Endothelial cell (in vitro differentiated cells): Measurements from ENCODE around the gene SH3TC1. TPM values are rescaled to one million over a fixed set of nuclear protein-coding genes. Genes with fewer than 3 reads are reported as not detected.
A peak's percentile ranks its signal among the peaks of the same experiment; 100 is the strongest.

Experiments used
- DNase-seq: peaks from one replicate; pipeline ENCODE4 v3.0.0; 2021; ENCODE audit warnings: low spot score
- H3K27ac Mint-ChIP-seq: one replicate; pipeline ENCODE4 v1.8.0; 2021; ENCODE audit warnings: mixed read lengths, inconsistent platforms; ENCODE audit not compliant: unreplicated experiment
- H3K27me3 Mint-ChIP-seq: one replicate; pipeline ENCODE4 v1.8.0; 2021; ENCODE audit warnings: mild to moderate bottlenecking, moderate library complexity, mixed read lengths, inconsistent platforms; ENCODE audit not compliant: unreplicated experiment
- H3K36me3 Mint-ChIP-seq: one replicate; pipeline ENCODE4 v1.8.0; 2021; ENCODE audit warnings: mild to moderate bottlenecking, low read depth, mixed read lengths, inconsistent platforms; ENCODE audit not compliant: unreplicated experiment
- H3K4me1 Mint-ChIP-seq: one replicate; pipeline ENCODE4 v1.8.0; 2021; ENCODE audit warnings: mild to moderate bottlenecking, mixed read lengths, inconsistent platforms; ENCODE audit not compliant: unreplicated experiment
- H3K4me3 Mint-ChIP-seq: one replicate; pipeline ENCODE4 v1.8.0; 2021; ENCODE audit warnings: mild to moderate bottlenecking, mixed read lengths, inconsistent platforms; ENCODE audit not compliant: unreplicated experiment
- H3K9me3 Mint-ChIP-seq: one replicate; pipeline ENCODE4 v1.8.0; 2021; ENCODE audit warnings: mixed read lengths, inconsistent platforms; ENCODE audit not compliant: unreplicated experiment
- CTCF ChIP-seq: fragments of 200-600 bp; sonication (generic); IDR thresholded peaks from one replicate; pipeline ENCODE4 v1.5.0; 2021; ENCODE audit warnings: antibody characterized with exemption; ENCODE audit not compliant: unreplicated experiment
- total RNA-seq: library from RNA; stranded (reverse); fragmentation: NEBNext Ultra II Directional; extraction: Animal tissue kit (Norgen Biotek cat#: 25700); gene quantifications from one replicate; pipeline ENCODE4 v1.2.1, GENCODE V29; 2021; ENCODE audit not compliant: unreplicated experiment

The SH3TC1 gene
- total RNA-seq, 1 donor from 2014 or later = 114 TPM

- Mint-ChIP-seq H3K4me3 (no peak overlapping the region), H3K27me3 (peaks cover 10% of the 10 kb centered on the region), H3K27ac (peak overlapping the region; percentile 83), H3K4me1 (peaks cover 69% of the 10 kb centered on the region), H3K9me3 (no peaks in the 10 kb centered on the region), H3K36me3 (no peaks in the 10 kb centered on the region)
- DNase-seq = no peak
- TF ChIP-seq CTCF = no peak
Observed at GRCh38 chr4:8194306-8195242, 4.5 kb upstream of the SH3TC1 start.

- no peak for DNase-seq
- TF ChIP-seq CTCF = no peak
- H3K4me1 Mint-ChIP-seq = peaks cover 73% of the 10 kb centered on the region
- H3K4me3 Mint-ChIP-seq = no peak overlapping the region
- H3K9me3 Mint-ChIP-seq = no peaks in the 10 kb centered on the region
- no peaks in the 10 kb centered on the region for H3K36me3 Mint-ChIP-seq
- peaks cover 10% of the 10 kb centered on the region for H3K27me3 Mint-ChIP-seq
- H3K27ac Mint-ChIP-seq = peak overlapping the region; percentile 83
Observed at GRCh38 chr4:8195431-8195830, 3.7 kb upstream of the SH3TC1 start.

- Mint-ChIP-seq H3K9me3 (no peaks in the 10 kb centered on the region), H3K4me1 (peaks cover 76% of the 10 kb centered on the region), H3K27ac (peak overlapping the region; percentile 83), H3K4me3 (no peak overlapping the region), H3K36me3 (no peaks in the 10 kb centered on the region), H3K27me3 (peaks cover 12% of the 10 kb centered on the region)
- no peak for DNase-seq
- no peak for TF ChIP-seq CTCF
Observed at GRCh38 chr4:8195841-8196458, 3.1 kb upstream of the SH3TC1 start.

- no peak overlapping the region for H3K27ac Mint-ChIP-seq
- H3K36me3 Mint-ChIP-seq = no peaks in the 10 kb centered on the region
- peaks cover 16% of the 10 kb centered on the region for H3K27me3 Mint-ChIP-seq
- H3K4me1 Mint-ChIP-seq = peaks cover 82% of the 10 kb centered on the region
- no peak for DNase-seq
- no peak for TF ChIP-seq CTCF
- no peaks in the 10 kb centered on the region for H3K9me3 Mint-ChIP-seq
- H3K4me3 Mint-ChIP-seq = no peak overlapping the region
Observed at GRCh38 chr4:8197521-8197920, 1.6 kb upstream of the SH3TC1 start.
